ENCODE results near the gene TNNI2.

TNNI2 gene

DNA sequence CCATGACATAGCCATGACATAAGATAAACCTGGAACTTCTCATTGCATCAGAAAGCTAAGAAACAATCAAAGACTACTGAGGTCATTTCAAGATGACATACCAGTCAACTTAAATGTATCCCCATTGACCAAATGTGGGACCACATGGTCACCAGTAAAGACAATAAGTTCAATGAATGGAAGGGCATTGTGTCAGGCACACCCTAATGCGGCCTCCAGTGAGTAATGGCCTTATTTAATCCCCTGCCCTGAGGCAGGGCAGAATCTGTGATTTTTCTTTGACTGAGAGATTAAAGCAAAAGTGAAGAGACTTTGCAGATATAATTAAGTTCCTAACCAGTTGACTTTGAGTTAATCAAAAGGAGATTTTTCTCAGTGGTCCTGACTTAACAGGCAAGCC, 21.3 kb upstream of the TNNI2 start:
- H3K4me3 ChIP-seq (ENCODE audit: low read depth, low read length) = no peak overlapping the region
- DNase-seq (ENCODE audit: low read depth) = no peak
- TF ChIP-seq POLR2A (IDR thresholded peaks at IDR 0.05; ENCODE audit: extremely low read depth, insufficient read length) (no peak), CTCF (IDR thresholded peaks at IDR 0.05; ENCODE audit: low read depth, low read length) (no peak), MYC (IDR thresholded peaks at IDR 0.05; ENCODE audit: low read depth, low read length) (no peak)
- TF ChIP-seq, protein P1, sequence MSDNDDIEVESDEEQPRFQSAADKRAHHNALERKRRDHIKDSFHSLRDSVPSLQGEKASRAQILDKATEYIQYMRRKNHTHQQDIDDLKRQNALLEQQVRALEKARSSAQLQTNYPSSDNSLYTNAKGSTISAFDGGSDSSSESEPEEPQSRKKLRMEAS (IDR thresholded peaks at IDR 0.05; ENCODE audit: low read depth, low read length) = no peak

DNA sequence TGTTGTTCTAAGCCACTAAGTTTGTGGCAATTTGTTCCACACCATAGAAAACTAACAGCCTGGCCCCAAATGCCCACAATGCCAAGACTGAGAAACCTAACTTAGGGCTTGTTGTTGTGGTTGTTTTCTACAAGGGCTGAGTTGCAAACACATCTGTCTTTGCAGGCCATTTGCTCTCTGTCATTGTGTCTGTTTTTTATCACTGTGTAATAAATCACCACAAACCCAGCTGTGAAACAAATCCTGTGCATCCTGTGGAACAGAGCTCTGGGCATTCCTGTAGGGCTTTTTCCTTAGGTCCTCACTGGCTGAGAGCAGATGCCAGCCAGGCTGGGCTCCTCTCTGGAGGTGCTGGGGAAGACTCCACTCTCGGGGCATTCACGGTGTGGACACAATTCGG, 19.7 kb upstream of the TNNI2 start:
- DNase-seq (ENCODE audit: low read depth) = no peak
- no peak for TF ChIP-seq POLR2A (IDR thresholded peaks at IDR 0.05; ENCODE audit: extremely low read depth, insufficient read length)
- TF ChIP-seq MYC (IDR thresholded peaks at IDR 0.05; ENCODE audit: low read depth, low read length) = no peak
- no peak for TF ChIP-seq CTCF (IDR thresholded peaks at IDR 0.05; ENCODE audit: low read depth, low read length)
- TF ChIP-seq, protein P1 (IDR thresholded peaks at IDR 0.05; ENCODE audit: low read depth, low read length) = no peak
- H3K4me3 ChIP-seq (ENCODE audit: low read depth, low read length) = no peak overlapping the region

- no peak for TF ChIP-seq MYC (IDR thresholded peaks at IDR 0.05; ENCODE audit: low read depth, low read length)
- DNase-seq (ENCODE audit: low read depth) = no peak
- H3K4me3 ChIP-seq (ENCODE audit: low read depth, low read length) = no peak overlapping the region
Measured at GRCh38 chr11:1820463-1821325, 18.1 kb upstream of the TNNI2 start.

- DNase-seq (ENCODE audit: low read depth) = no peak
- no peak overlapping the region for H3K4me3 ChIP-seq (ENCODE audit: low read depth, low read length)
- TF ChIP-seq, protein P1 (IDR thresholded peaks at IDR 0.05; ENCODE audit: low read depth, low read length) = no peak
- TF ChIP-seq CTCF (IDR thresholded peaks at IDR 0.05; ENCODE audit: low read depth, low read length) = no peak
- no peak for TF ChIP-seq POLR2A (IDR thresholded peaks at IDR 0.05; ENCODE audit: extremely low read depth, insufficient read length)
- TF ChIP-seq MYC (IDR thresholded peaks at IDR 0.05; ENCODE audit: low read depth, low read length) = no peak
Measured at GRCh38 chr11:1821562-1821961, 17.2 kb upstream of the TNNI2 start.

DNA sequence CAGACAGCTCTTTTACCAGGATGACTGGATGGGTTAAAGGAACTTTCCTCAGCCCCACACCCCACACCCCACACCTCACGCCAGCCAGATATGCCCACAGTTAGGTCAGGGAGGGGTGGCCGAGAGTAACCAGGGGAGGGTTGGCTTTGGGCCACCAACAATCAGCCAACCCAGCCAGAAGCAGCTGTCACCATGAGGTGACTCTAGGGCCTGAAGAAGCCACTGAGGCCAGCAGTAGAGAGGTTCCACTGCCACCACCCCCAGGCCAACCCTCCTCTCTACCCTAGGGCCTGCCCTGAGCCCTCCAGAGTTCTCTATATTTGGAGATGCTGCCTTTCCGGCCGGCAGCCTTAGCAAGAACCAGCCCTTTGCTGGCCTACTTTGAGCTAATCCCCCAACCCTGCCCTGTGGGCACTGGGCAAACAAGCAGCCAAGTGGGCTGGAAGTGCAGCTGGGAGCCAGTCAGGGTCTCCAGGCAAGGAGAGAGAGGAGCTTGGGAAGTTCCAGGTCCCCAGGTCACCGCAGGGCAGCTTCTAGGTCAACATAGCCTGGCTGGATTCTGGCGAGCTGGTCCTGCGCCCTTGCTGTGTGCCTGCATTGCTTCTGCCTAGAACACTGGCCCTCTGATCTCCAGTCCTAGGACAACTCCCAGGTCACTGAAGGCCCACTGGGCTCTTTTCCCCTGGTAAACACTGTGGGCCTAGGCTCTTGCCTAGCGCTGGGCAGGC, 16.0 kb upstream of the TNNI2 start:
- H3K4me3 ChIP-seq (ENCODE audit: low read depth, low read length) = no peak overlapping the region
- no peak for TF ChIP-seq POLR2A (IDR thresholded peaks at IDR 0.05; ENCODE audit: extremely low read depth, insufficient read length)
- TF ChIP-seq MYC (IDR thresholded peaks at IDR 0.05; ENCODE audit: low read depth, low read length) = no peak
- TF ChIP-seq, protein P1 (IDR thresholded peaks at IDR 0.05; ENCODE audit: low read depth, low read length) = no peak
- no peak for TF ChIP-seq CTCF (IDR thresholded peaks at IDR 0.05; ENCODE audit: low read depth, low read length)
- DNase-seq (ENCODE audit: low read depth) = no peak

Data from NB4 (cell line).